ENCODE measurements around the gene SLC35G2.
"Not testable (repeated sequence)": the region's sequence is repeated elsewhere in the genome, so short reads cannot be mapped to it uniquely, and the experiment has no call there.

SLC35G2 gene

GRCh38 chr3:136885357-136886213 is 66.7 kb downstream of the SLC35G2 start:
- DNase-seq (ENCODE audit: low read depth) = no peak

- DNase-seq (ENCODE audit: low read depth) = no peak
These were observed 71.0 kb downstream of the SLC35G2 start for GRCh38 chr3:136889947-136890346.

DNA sequence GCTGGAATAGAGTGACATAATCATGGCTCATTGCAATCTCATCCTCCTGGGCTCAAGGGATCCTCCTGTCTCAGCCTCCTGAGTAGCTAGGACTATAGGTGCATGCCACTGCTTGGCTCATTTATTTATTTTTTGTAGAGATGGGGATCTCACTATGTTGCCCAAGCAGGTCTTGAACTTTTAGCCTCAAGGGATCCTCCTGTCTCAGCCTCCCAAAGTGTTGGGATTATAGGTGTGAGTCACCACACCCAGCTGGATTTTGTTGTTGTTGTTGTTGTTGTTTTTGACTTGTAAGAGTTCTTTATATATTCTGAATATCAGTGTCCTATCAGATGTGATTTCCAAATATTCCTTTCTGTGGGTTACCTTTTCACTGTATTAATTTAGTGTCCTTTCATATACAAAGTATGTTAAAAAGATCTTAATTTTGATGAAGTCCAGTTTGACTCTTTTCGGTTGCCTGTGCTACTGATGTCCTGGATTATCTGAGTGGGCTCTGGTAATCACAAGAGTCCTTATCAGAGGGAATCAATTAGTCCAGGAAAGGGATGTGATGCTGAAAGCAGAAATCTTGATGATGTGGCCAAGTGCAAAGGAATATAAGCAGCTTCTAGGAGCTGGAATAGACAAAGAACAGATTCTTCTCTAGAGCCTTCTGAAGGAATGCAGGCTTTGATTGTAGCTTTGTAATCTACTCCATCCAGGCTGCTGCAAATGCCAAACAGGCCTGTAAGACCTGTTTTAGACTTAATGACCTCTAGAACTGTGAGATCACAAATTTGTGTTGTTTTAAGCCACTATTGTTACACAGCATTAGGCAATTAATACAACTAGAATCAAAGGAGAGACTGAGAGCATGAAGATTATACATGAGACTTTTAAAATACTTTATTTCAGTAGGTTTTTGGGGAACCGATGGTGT is 73.3 kb downstream of the SLC35G2 start:
- no peak for DNase-seq (ENCODE audit: low read depth)

DNA sequence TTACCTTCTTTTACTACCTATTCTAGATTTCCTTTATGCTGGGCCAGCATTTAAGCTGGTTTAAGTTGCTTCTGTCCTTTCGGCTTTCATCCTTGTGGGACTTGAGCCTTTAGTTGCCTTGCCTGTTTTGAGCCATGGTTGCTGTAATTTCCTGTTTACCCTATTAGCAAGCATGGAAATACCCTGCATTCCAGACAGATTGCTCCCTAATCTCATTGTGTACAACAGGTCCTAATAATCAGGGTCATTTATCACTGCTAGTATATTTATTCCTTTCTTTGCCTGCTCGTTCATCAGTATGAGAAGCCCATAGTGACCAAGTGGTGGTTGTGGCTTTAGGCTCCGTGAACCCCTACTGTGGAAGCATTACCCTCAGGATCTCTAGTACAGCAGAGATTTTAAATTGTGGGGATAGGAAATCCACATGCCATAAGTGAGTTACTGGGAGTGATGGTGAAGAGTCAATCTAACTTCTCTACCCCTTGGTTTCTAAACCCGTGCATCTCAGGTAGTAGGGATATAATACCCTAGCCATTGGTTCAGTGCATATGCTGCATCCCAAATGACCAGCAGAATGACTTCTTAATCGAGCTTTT is 75.0 kb downstream of the SLC35G2 start:
- DNase-seq (ENCODE audit: low read depth) = peak; percentile 1

GRCh38 chr3:136897171-136897570 is 78.2 kb downstream of the SLC35G2 start:
- not testable (repeated sequence) for DNase-seq (ENCODE audit: low read depth)

- no peak for DNase-seq (ENCODE audit: low read depth)
These were observed 79.6 kb downstream of the SLC35G2 start for GRCh38 chr3:136898549-136898948.

GRCh38 chr3:136898954-136899353 is 80.0 kb downstream of the SLC35G2 start:
- no peak for DNase-seq (ENCODE audit: low read depth)

DNA sequence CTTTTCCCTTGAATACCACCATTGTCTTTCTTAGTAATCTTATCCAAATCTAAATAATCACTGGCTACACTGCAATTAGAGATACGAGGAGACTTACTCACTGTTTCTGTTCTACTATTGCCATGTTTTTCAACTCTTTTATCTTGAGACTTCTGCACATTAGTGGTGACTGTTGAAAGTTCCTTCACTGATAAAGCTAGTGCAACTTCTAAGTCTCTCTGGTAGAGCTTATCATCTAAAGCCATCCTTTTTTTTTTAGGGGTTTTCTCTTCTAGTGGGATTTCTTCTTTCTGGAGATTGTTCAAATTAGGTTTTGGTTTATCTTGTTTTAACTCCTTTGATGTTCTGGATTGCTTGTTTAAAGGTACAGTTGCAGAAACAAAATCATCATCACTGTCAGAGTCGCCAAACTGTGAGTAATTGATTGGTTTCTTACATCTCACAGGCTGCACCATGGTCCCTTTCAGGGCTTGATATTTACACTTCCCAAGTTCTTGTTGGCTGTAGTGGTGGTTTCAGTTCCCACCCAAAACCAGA is 80.8 kb downstream of the SLC35G2 start:
- DNase-seq (ENCODE audit: low read depth) = no peak

DNA sequence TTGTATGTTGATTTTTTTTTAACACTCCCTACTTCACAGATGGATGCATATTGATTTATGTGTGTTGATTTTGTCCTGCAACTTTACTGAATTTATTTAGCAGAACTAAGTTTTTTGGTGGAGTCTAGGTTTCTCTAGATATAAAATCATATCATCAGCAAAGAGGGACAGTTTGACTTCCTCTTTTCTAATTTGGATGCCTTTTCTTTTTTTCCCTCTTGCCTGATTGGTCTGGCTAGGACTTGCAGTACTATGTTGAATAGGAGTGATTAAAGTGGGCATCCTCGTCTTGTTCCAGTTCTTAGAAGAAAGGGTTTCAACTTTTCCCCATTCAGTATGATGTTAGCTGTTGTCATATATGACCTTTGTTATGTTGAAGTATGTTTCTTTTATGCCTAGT is 81.8 kb downstream of the SLC35G2 start:
- DNase-seq (ENCODE audit: low read depth) = not testable (repeated sequence)

DNA sequence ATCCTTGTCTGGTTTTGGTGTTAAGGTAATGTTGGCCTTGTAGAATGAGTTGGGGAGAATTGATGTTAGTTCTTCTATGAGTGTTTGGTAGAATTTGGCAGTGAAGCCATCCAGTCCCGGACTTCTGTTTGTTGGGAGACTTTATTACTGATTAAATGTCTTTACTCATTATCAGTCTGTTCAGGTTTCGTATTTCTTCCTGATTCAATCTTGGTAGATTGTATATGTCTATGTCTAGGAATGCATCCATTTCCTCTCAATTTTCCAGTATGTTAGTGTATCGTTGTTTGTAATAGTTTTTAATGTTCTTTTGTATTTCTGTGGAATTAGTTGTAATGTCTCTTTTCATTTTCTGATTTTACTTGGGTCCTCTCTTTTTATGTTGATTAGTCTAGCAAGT is 82.5 kb downstream of the SLC35G2 start:
- no peak for DNase-seq (ENCODE audit: low read depth)

DNA sequence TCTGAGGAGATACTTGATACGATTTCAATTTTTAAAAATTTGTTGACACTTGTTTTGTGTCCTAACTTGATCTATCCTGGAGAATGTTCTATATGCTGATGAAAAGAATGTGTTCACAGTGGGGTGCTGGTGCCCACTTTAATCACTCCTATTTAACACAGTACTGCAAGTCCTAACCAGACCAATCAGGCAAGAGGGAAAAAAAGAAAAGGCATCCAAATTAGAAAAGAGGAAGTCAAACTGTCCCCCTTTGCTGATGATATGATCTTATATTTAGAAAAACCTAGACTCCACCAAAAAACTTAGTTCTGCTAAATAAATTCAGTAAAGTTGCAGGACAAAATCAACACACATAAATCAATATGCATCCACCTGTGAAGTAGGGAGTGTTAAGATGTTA is 83.6 kb downstream of the SLC35G2 start:
- not testable (repeated sequence) for DNase-seq (ENCODE audit: low read depth)

GRCh38 chr3:136903899-136904298 is 85.0 kb downstream of the SLC35G2 start:
- no peak for DNase-seq (ENCODE audit: low read depth)

- no peak for DNase-seq (ENCODE audit: low read depth)
These were observed 85.8 kb downstream of the SLC35G2 start for GRCh38 chr3:136904746-136905145.
